ACC112 (cell line): Measurements from ENCODE around the gene WFDC13.

Experiments used
- H2AFZ ChIP-seq: fragments of 200-600 bp; sonication (generic); one replicate; pipeline ENCODE4 v1.6.0; 2017; ENCODE audit warnings: antibody characterized with exemption, low read length; ENCODE audit not compliant: unreplicated experiment
- H3K27ac ChIP-seq: fragments of 200-600 bp; sonication (generic); 2 replicates; pipeline ENCODE4 v1.5.1; 2014; ENCODE audit warnings: low read depth, mild to moderate bottlenecking, antibody characterized with exemption, low read length, moderate library complexity
- H3K27me3 ChIP-seq: fragments of 200-600 bp; sonication (generic); 2 replicates; pipeline ENCODE4 v1.6.1; 2014; ENCODE audit warnings: mild to moderate bottlenecking, antibody characterized with exemption, low read length, moderate library complexity, mixed read lengths; ENCODE audit not compliant: insufficient read depth
- H3K36me3 ChIP-seq: fragments of 200-600 bp; sonication (generic); 2 replicates; pipeline ENCODE4 v1.6.1; 2016; ENCODE audit warnings: mild to moderate bottlenecking, antibody characterized with exemption, low read length, moderate library complexity, mixed read lengths; ENCODE audit not compliant: insufficient read depth
- H3K4me1 ChIP-seq: fragments of 200-600 bp; sonication (generic); one replicate; pipeline ENCODE4 v1.6.1; 2016; ENCODE audit warnings: low read length, mixed read lengths; ENCODE audit not compliant: insufficient read depth, unreplicated experiment, control insufficient read depth
- H3K4me3 ChIP-seq: fragments of 200-600 bp; sonication (generic); 2 replicates; pipeline ENCODE4 v1.5.1; 2014; ENCODE audit warnings: mild to moderate bottlenecking, low read depth, low read length
- H3K79me2 ChIP-seq: fragments of 200-600 bp; sonication (generic); one replicate; pipeline ENCODE4 v1.6.0; 2016; ENCODE audit warnings: low read length; ENCODE audit not compliant: control insufficient read depth, unreplicated experiment, insufficient read depth

Gene WFDC13

GRCh38 chr20:45722047-45722446, 20.2 kb downstream of the WFDC13 start, which contains the start of gene SPINT4:
TSS of gene SPINT4 (plus strand) at chr20:45722347. CDS start at chr20:45722368, 21 bp downstream.
- Histone ChIP-seq H3K27ac (no peak within 1 kb of the TSS), H3K79me2 (no peaks in the 10 kb centered on the region), H2AFZ (no peak within 1 kb of the TSS), H3K36me3 (no peaks in the 10 kb centered on the region), H3K4me3 (no peak within 1 kb of the TSS), H3K27me3 (peaks cover 56% of the 10 kb centered on the region), H3K4me1 (no peaks in the 10 kb centered on the region)

DNA sequence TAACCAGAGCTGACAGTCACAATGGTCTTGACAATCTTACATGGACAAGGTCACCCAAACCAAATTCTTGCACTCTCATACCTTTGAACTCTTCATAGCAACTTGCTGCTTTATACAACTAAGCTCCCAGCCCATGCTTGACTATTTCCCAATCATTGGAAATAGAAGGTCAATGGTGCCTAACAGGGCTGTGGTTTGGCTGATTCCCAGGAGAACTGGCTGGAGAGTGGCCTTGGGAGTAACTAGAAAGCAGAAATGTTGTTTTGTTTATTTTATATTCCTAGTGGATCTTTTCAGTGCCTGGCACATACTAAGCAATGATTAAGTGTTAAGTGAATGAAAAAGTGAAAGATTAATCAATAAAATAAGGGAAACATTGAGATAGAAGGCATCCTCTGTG, 23.3 kb downstream of the WFDC13 start:
- no peaks in the 10 kb centered on the region for H3K79me2 ChIP-seq
- no peak overlapping the region for H3K27ac ChIP-seq
- H2AFZ ChIP-seq: no peak overlapping the region
- H3K4me1 ChIP-seq: no peaks in the 10 kb centered on the region
- peaks cover 64% of the 10 kb centered on the region for H3K27me3 ChIP-seq
- no peak overlapping the region for H3K4me3 ChIP-seq
- H3K36me3 ChIP-seq: no peaks in the 10 kb centered on the region

DNA sequence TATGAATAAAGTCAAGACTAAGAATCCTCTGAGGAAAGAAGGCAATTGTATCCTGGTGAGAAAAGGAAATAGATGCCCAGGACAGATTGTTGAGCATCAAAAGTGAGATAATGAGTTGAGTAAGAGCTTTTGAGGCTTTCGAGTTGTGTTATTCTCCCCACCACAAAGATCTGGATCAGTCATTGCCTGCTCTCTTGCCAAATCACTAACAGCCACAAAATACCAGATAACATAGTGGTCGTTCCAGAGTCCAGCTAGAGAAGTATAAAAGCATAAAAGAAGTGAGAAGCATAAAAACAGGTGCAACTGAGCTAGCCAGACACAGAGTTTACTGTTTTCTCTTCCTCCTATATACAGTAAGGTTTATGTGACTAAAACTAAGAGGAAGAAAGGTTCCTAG, 25.2 kb downstream of the WFDC13 start:
- Histone ChIP-seq H2AFZ (no peak overlapping the region), H3K27me3 (peaks cover 54% of the 10 kb centered on the region), H3K4me1 (no peaks in the 10 kb centered on the region), H3K4me3 (no peak overlapping the region), H3K79me2 (no peaks in the 10 kb centered on the region), H3K27ac (no peak overlapping the region), H3K36me3 (no peaks in the 10 kb centered on the region)

DNA sequence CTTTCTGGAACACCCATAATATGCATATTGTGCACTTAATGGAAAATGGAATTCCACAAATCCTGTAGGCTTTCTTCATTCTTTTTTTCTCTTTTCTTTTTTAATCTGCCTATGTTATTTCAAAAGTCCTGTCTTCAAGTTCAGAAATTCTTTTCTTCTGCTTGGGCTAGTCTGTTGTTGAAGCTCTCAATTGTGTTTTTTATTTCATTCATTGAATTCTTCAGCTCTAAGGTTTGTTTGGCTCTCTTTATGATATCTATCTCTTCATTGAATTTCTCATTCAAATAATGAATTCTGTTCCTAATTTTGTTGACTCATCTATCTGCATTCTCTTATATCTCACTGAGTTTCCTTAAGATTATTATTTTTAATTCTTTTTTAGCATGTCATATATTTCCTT, 30.4 kb downstream of the WFDC13 start:
- no peak overlapping the region for H3K4me3 ChIP-seq
- H3K27ac ChIP-seq: no peak overlapping the region
- no peaks in the 10 kb centered on the region for H3K36me3 ChIP-seq
- no peaks in the 10 kb centered on the region for H3K4me1 ChIP-seq
- H2AFZ ChIP-seq: no peak overlapping the region
- peaks cover 14% of the 10 kb centered on the region; the same call in 1 of the 2 replicates for H3K27me3 ChIP-seq
- H3K79me2 ChIP-seq: no peaks in the 10 kb centered on the region

GRCh38 chr20:45735552-45735951, 33.7 kb downstream of the WFDC13 start:
- Histone ChIP-seq H3K4me3 (no peak overlapping the region), H3K27me3 (no peaks in the 10 kb centered on the region; the same call in 1 of the 2 replicates), H3K27ac (no peak overlapping the region), H2AFZ (no peak overlapping the region), H3K36me3 (no peaks in the 10 kb centered on the region), H3K79me2 (no peaks in the 10 kb centered on the region), H3K4me1 (no peaks in the 10 kb centered on the region)

GRCh38 chr20:45735988-45736387, 34.1 kb downstream of the WFDC13 start:
- Histone ChIP-seq H3K4me1 (no peaks in the 10 kb centered on the region), H3K27me3 (no peaks in the 10 kb centered on the region; the same call in 1 of the 2 replicates), H3K36me3 (no peaks in the 10 kb centered on the region), H3K4me3 (no peak overlapping the region), H3K79me2 (no peaks in the 10 kb centered on the region), H2AFZ (no peak overlapping the region), H3K27ac (no peak overlapping the region)

DNA sequence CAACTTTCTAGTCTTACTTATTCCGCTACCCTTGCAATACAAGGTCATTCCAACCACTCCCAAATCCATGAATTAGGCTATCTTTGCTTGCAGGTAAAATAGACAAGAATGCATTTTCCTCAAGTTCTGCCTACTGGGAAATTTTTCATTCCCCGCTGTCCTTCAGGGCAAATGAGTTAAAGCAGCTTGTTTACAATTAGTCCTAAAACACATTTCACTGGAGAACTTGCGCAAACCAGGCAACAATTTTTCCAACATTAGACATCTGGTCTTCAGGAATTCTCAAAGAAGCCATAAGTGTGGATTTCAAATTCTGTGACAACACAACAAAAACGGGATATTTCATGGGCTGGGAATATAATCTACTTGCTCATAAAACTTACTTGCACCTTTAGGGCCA, 40.8 kb downstream of the WFDC13 start:
- no peaks in the 10 kb centered on the region for H3K36me3 ChIP-seq
- H3K4me1 ChIP-seq: no peaks in the 10 kb centered on the region
- no peak overlapping the region for H3K27ac ChIP-seq
- no peaks in the 10 kb centered on the region for H3K79me2 ChIP-seq
- peaks cover 1% of the 10 kb centered on the region; the same call in 1 of the 2 replicates for H3K27me3 ChIP-seq
- H2AFZ ChIP-seq: no peak overlapping the region
- no peak overlapping the region for H3K4me3 ChIP-seq

DNA sequence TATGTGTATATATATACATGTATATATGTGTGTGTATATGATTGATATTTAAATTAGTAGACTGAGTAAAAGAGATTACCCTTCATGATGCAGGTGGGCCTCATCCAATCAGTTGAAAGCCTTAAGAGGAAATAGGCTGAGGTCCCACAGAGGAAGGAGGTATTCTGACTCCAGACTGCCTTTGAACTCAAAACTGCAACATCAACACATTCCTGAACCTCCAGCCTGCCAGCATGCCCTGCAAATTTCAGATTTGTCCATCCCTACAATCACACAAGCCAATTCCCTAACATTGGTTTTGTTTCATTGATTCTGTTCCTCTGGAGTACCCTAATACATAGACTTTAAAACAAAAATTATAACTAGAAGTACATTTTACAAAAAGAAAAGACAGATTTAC, 43.2 kb downstream of the WFDC13 start:
- Histone ChIP-seq H3K36me3 (no peaks in the 10 kb centered on the region), H3K4me1 (no peaks in the 10 kb centered on the region), H3K4me3 (no peak overlapping the region), H3K27ac (no peak overlapping the region), H3K79me2 (no peaks in the 10 kb centered on the region), H2AFZ (no peak overlapping the region), H3K27me3 (peaks cover 17% of the 10 kb centered on the region; the same call in 1 of the 2 replicates)

DNA sequence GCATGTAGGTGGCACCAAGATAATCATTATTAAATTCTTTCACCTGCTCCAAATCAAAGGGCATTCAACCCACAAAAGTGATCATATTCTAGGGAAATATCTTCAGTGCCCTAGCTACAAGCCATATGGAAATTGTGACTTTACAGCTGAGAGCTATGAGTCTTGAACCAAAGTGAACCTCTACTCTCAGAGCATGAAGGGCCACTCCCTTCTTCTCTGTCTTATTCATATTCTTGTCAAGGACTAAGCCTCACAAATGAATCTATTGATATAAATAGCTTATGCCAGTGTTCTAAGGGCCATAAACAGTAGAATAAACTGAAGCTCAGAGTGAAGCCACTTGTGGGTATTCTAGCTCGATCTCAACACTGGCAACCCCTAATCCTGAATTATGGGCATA, 49.9 kb downstream of the WFDC13 start:
- Histone ChIP-seq H2AFZ (no peak overlapping the region), H3K4me3 (no peak overlapping the region), H3K36me3 (no peaks in the 10 kb centered on the region), H3K79me2 (no peaks in the 10 kb centered on the region), H3K27ac (no peak overlapping the region), H3K4me1 (no peaks in the 10 kb centered on the region), H3K27me3 (peaks cover 17% of the 10 kb centered on the region; the same call in 1 of the 2 replicates)

DNA sequence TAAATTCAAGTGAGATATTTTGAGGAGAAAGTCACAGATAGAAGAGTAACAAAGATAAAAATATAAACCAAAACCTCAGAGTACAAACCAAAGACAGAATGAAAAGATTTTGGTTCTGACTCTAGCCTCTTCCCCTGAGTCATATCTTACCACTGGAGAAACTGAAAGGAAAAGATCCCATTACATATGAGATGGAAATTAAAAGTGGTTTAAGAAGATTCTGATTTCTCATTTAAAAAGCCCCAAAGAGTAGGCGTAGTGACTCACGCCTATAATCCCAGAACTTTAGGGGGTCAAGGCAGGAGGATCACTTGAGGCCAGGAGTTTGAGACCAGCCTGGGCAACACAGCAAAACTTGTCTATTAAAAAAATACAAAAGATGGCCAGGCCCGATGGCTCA, 50.9 kb downstream of the WFDC13 start:
- no peak overlapping the region for H3K4me3 ChIP-seq
- H3K79me2 ChIP-seq: no peaks in the 10 kb centered on the region
- peak overlapping the region; percentile 38 for H3K27ac ChIP-seq
- no peak overlapping the region for H2AFZ ChIP-seq
- peaks cover 15% of the 10 kb centered on the region; the same call in 1 of the 2 replicates for H3K27me3 ChIP-seq
- no peaks in the 10 kb centered on the region for H3K36me3 ChIP-seq
- H3K4me1 ChIP-seq: no peaks in the 10 kb centered on the region

DNA sequence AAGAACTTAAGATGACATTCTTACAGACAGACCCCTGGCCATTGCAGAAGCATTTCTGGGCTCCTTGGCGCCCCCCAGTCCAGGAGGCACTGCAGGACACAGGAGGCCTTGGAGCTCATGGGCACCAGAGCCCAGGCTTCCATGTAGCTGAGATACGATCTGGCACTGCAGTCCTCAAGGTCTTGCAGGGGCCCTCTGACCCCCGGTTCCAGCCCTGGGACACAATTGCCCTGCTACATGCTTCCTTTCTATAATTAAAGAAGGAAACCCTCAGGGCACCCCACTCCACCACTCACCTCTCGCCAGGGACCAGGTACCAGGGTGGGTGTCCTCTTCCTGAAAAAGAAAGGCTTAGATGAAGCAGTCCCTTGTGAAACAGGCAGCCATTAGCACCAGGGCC, 56.3 kb downstream of the WFDC13 start:
- no peak overlapping the region for H3K27ac ChIP-seq
- H3K4me1 ChIP-seq: no peaks in the 10 kb centered on the region
- H3K79me2 ChIP-seq: no peaks in the 10 kb centered on the region
- no peaks in the 10 kb centered on the region for H3K27me3 ChIP-seq
- no peaks in the 10 kb centered on the region for H3K36me3 ChIP-seq
- H3K4me3 ChIP-seq: no peak overlapping the region
- H2AFZ ChIP-seq: no peak overlapping the region
